HUES6 (cell line): ENCODE data around the gene PCSK1.

Source experiments
- H3K27ac ChIP-seq: 2 replicates; pipeline ENCODE4 v1.7.0; 2013; ENCODE audit warnings: low read depth, mild to moderate bottlenecking, low read length, inconsistent platforms
- H3K27me3 ChIP-seq: 2 replicates; pipeline ENCODE4 v1.6.1; 2013; ENCODE audit warnings: low read length; ENCODE audit not compliant: control insufficient read depth, insufficient read depth
- H3K36me3 ChIP-seq: 2 replicates; pipeline ENCODE4 v1.6.1; 2013; ENCODE audit warnings: low read length; ENCODE audit not compliant: control insufficient read depth, insufficient read depth
- H3K4me1 ChIP-seq: 2 replicates; pipeline ENCODE4 v1.6.1; 2013; ENCODE audit warnings: low read length; ENCODE audit not compliant: control insufficient read depth, insufficient read depth
- H3K4me3 ChIP-seq: 2 replicates; pipeline ENCODE4 v1.5.1; 2013; ENCODE audit warnings: low read depth, low read length
- H3K9ac ChIP-seq: one replicate; pipeline ENCODE4 v1.6.1; 2013; ENCODE audit warnings: mild to moderate bottlenecking, low read length
- H3K9me3 ChIP-seq: 2 replicates; pipeline ENCODE4 v1.6.1; 2013; ENCODE audit warnings: low read depth, low read length; ENCODE audit not compliant: control insufficient read depth, insufficient read depth

Gene PCSK1

DNA sequence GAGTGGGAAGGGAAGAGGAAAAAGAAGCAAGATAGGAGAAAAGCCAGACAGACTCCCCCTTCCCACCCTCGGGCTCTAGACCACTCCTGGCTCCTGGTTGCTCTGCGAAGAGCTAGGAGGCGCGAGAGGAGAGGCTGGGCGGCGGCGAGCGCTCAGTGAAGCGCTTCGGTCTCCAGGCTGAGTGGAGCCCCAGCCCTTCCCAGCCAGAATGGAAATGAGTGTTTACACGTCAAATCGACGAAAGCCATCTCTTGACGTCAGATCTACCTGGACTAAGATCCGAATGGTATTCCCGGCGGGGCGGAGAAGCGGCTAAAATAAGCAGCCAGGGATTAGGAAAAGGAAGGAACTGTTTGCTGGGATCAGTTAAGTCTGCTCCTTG is at the start of gene PCSK1:
Gene PCSK1, minus strand, starts transcription at position 183 of the 382 bp plus-strand sequence. CDS start 206 bp downstream, outside the sequence.
- no peaks in the 10 kb centered on the region for H3K9me3 ChIP-seq
- H3K36me3 ChIP-seq = no peaks in the 10 kb centered on the region
- H3K9ac ChIP-seq = peak within 1 kb of the TSS; percentile 54
- peaks cover 53% of the 10 kb centered on the region for H3K27me3 ChIP-seq
- H3K27ac ChIP-seq = no peak within 1 kb of the TSS
- peaks cover 15% of the 10 kb centered on the region for H3K4me1 ChIP-seq
- peak within 1 kb of the TSS; percentile 88 for H3K4me3 ChIP-seq

GRCh38 chr5:96481867-96482266 is 48.8 kb upstream of the PCSK1 start:
- Histone ChIP-seq H3K36me3 (no peaks in the 10 kb centered on the region), H3K4me3 (no peak overlapping the region), H3K9ac (no peak overlapping the region), H3K27ac (no peak overlapping the region), H3K9me3 (no peaks in the 10 kb centered on the region), H3K27me3 (no peaks in the 10 kb centered on the region), H3K4me1 (no peaks in the 10 kb centered on the region)

DNA sequence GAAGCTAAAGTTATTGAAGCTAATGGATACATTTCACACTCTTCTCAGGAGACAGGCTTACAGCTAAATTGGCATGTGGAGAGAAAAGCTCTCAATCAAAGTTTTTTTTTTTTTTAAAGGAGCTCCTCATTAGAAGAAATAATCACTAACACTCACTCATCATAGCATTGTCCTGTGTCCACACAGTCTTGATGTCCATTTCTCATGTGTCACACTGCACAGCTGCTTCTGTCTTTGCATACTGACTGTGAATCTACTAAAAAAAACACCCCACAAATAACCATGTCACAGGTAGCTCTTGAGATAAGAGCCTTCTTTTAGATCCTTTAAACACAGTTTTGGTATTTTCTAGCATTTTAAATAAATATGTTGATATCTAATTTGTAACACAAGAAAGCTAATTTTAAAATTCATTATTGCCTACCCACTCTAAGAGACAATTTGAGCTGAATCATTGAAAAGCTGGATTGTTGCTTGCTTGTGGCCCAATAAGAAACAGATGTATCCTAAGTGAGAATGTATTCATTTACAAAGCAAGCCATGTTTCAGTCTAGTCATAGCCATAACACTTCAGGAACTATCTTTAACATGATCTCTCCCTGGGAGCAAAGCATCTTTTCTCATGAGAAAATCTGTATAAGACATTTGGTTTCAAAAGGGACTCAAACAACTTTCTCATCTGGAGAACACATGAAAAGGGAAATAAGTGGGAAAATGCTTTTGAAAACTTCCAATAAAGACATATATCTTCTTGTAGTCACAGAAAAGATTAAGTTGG is 48.1 kb upstream of the PCSK1 start:
- H3K4me3 ChIP-seq = no peak overlapping the region
- no peak overlapping the region for H3K9ac ChIP-seq
- no peak overlapping the region for H3K27ac ChIP-seq
- no peaks in the 10 kb centered on the region for H3K9me3 ChIP-seq
- H3K4me1 ChIP-seq = no peaks in the 10 kb centered on the region
- H3K27me3 ChIP-seq = no peaks in the 10 kb centered on the region
- H3K36me3 ChIP-seq = no peaks in the 10 kb centered on the region

DNA sequence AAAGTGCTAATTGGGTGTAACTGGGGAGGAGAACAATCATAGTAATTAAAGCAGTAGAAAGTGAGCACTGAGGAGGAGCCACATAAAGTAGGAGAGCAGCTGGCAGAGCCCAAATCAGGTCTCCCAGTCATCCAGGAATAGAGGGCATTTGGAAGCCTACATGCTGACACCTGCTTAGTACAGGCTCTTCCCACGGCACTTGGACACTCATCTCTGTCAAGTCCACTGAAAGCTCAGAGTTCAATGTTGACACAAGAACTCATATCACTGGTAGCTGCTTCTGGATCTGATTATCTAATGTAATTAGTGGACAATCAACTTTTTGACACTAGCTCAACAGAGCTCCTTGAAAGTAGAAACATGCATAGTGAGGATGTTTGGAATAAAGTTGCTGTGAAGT is 45.9 kb upstream of the PCSK1 start:
- H3K9me3 ChIP-seq = no peaks in the 10 kb centered on the region
- H3K36me3 ChIP-seq = no peaks in the 10 kb centered on the region
- H3K4me3 ChIP-seq = no peak overlapping the region
- no peaks in the 10 kb centered on the region for H3K27me3 ChIP-seq
- H3K9ac ChIP-seq = no peak overlapping the region
- H3K4me1 ChIP-seq = no peaks in the 10 kb centered on the region
- no peak overlapping the region for H3K27ac ChIP-seq

- H3K27me3 ChIP-seq = no peaks in the 10 kb centered on the region
- no peak overlapping the region for H3K27ac ChIP-seq
- no peak overlapping the region for H3K9ac ChIP-seq
- no peaks in the 10 kb centered on the region for H3K9me3 ChIP-seq
- H3K4me1 ChIP-seq = no peaks in the 10 kb centered on the region; the same call in 1 of the 2 replicates
- H3K4me3 ChIP-seq = no peak overlapping the region
- no peaks in the 10 kb centered on the region for H3K36me3 ChIP-seq
Observed at GRCh38 chr5:96476654-96477053, 43.6 kb upstream of the PCSK1 start.

GRCh38 chr5:96474073-96474472 is 41.0 kb upstream of the PCSK1 start:
- H3K27ac ChIP-seq = no peak overlapping the region

GRCh38 chr5:96473155-96473554 is 40.1 kb upstream of the PCSK1 start:
- H3K4me1 ChIP-seq = peaks cover 7% of the 10 kb centered on the region; the same call in 1 of the 2 replicates
- H3K27ac ChIP-seq = no peak overlapping the region
- H3K36me3 ChIP-seq = no peaks in the 10 kb centered on the region
- no peaks in the 10 kb centered on the region for H3K27me3 ChIP-seq
- no peaks in the 10 kb centered on the region for H3K9me3 ChIP-seq
- H3K9ac ChIP-seq = no peak overlapping the region
- no peak overlapping the region for H3K4me3 ChIP-seq

More at GRCh38 chr5:96474073-96474472, 41.0 kb upstream of the PCSK1 start:
- no peak overlapping the region for H3K4me3 ChIP-seq
- peaks cover 7% of the 10 kb centered on the region; the same call in 1 of the 2 replicates for H3K4me1 ChIP-seq
- H3K9me3 ChIP-seq = no peaks in the 10 kb centered on the region
- no peaks in the 10 kb centered on the region for H3K36me3 ChIP-seq
- H3K27me3 ChIP-seq = no peaks in the 10 kb centered on the region
- no peak overlapping the region for H3K9ac ChIP-seq

GRCh38 chr5:96470785-96471184 is 37.7 kb upstream of the PCSK1 start:
- Histone ChIP-seq H3K27ac (peak overlapping the region; percentile 6; the same call in 1 of the 2 replicates), H3K9ac (no peak overlapping the region), H3K4me3 (no peak overlapping the region), H3K4me1 (peaks cover 7% of the 10 kb centered on the region; the same call in 1 of the 2 replicates), H3K36me3 (no peaks in the 10 kb centered on the region), H3K27me3 (no peaks in the 10 kb centered on the region), H3K9me3 (no peaks in the 10 kb centered on the region)

- H3K27me3 ChIP-seq = no peaks in the 10 kb centered on the region
- H3K4me1 ChIP-seq = peaks cover 7% of the 10 kb centered on the region; the same call in 1 of the 2 replicates
- H3K36me3 ChIP-seq = no peaks in the 10 kb centered on the region
- H3K4me3 ChIP-seq = no peak overlapping the region
- no peaks in the 10 kb centered on the region for H3K9me3 ChIP-seq
- H3K27ac ChIP-seq = no peak overlapping the region
- H3K9ac ChIP-seq = no peak overlapping the region
Observed at GRCh38 chr5:96468956-96469355, 35.9 kb upstream of the PCSK1 start.

- Histone ChIP-seq H3K27ac (no peak overlapping the region), H3K36me3 (no peaks in the 10 kb centered on the region), H3K9ac (no peak overlapping the region), H3K4me1 (no peaks in the 10 kb centered on the region), H3K4me3 (no peak overlapping the region), H3K9me3 (no peaks in the 10 kb centered on the region), H3K27me3 (no peaks in the 10 kb centered on the region)
Observed at GRCh38 chr5:96463091-96463490, 30.0 kb upstream of the PCSK1 start.

DNA sequence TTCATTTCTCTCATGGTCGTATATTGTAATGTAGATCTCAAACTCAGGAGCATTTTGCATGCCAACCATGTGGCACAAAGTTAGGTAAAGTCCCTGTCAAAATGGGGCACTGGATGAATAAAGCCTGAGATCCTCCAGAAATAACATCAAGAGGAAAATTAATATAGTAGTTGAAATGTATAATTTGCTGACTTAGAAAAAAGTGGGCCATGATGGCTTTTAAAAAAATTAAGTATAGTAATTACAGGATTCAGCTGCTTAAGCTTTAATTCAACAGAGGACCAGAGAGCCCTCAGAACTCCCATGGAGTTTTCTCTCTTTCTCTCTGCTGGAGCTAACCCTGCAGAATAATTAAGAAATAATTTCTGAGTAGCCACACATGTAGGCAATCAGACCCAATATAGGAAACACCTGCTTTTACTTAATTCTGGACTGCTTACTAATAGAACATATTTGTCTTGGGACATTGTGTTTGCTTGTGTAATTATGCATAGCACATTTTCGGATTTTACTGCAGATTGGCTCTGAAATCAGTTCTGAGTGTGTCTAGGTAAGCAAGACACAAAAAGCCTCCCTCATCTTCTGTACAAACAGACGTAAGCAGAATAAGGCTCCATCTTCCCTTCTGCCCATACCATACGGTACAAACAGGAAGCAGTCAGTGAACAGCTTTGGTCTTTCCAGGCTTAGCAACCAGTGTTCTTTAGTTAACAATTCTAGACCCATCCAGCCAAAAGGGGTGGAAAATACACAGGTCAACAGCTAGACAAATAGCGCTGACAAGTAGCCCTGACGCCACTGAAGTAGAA is 26.5 kb upstream of the PCSK1 start:
- H3K4me3 ChIP-seq = no peak overlapping the region

More for the DNA sequence above, 26.5 kb upstream of the PCSK1 start:
- Histone ChIP-seq H3K9me3 (no peaks in the 10 kb centered on the region), H3K27ac (no peak overlapping the region), H3K36me3 (no peaks in the 10 kb centered on the region), H3K27me3 (no peaks in the 10 kb centered on the region), H3K9ac (no peak overlapping the region), H3K4me1 (no peaks in the 10 kb centered on the region)
